ENCODE results near the gene FHIT.

- TF ChIP-seq CTCF (IDR thresholded peaks at IDR 0.05) (no peak), POLR2A (IDR thresholded peaks at IDR 0.05) (no peak)
These were observed 69.4 kb downstream of the FHIT start for GRCh38 chr3:61181874-61182273.

Measured in Peyer's patch (tissue), 4 donors.